DND-41 (cell line): ENCODE measurements around the gene SNTG2.

Experiments used
- EZH2 ChIP-seq: IDR thresholded peaks from 3 replicates; pipeline ENCODE4 v1.6.1; 2012; ENCODE audit warnings: borderline replicate concordance, low read depth, mild to moderate bottlenecking, moderate library complexity, low read length, inconsistent platforms; ENCODE audit not compliant: severe bottlenecking
- TF ChIP-seq, protein P1 (sequence below): IDR thresholded peaks from 2 replicates; pipeline ENCODE4 v1.5.1; 2012; ENCODE audit warnings: borderline replicate concordance, low read length, moderate library complexity, mild to moderate bottlenecking; ENCODE audit not compliant: poor library complexity, severe bottlenecking; ENCODE audit errors: extremely low read depth

DNA sequence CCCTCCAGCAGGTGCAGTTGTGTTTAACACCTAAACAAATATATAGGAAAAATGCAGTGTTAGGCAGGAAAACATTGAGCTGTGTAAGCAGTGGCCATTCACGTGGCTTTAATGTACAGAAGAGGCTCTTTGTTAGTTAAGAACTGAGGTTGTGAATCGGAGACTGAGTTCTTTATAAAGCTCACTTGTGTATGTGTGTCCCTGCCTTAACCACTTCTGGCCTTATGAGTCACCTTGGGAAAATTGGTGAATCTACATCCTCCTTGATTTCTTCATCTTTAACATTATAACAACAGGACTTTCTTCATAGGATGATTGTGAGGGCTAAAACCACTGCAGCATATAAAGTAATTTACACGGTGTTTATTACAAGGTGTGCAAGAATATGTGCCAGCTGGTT is 274.3 kb downstream of the SNTG2 start:
- TF ChIP-seq, protein P1, sequence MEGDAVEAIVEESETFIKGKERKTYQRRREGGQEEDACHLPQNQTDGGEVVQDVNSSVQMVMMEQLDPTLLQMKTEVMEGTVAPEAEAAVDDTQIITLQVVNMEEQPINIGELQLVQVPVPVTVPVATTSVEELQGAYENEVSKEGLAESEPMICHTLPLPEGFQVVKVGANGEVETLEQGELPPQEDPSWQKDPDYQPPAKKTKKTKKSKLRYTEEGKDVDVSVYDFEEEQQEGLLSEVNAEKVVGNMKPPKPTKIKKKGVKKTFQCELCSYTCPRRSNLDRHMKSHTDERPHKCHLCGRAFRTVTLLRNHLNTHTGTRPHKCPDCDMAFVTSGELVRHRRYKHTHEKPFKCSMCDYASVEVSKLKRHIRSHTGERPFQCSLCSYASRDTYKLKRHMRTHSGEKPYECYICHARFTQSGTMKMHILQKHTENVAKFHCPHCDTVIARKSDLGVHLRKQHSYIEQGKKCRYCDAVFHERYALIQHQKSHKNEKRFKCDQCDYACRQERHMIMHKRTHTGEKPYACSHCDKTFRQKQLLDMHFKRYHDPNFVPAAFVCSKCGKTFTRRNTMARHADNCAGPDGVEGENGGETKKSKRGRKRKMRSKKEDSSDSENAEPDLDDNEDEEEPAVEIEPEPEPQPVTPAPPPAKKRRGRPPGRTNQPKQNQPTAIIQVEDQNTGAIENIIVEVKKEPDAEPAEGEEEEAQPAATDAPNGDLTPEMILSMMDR = no peak
- TF ChIP-seq EZH2 = no peak
